Mesothelial cell of epicardium (in vitro differentiated cells): ENCODE data around the gene NAALAD2. TPM values are rescaled to one million over a fixed set of nuclear protein-coding genes. Genes with fewer than 3 reads are reported as not detected.
"Not testable (repeated sequence)": the region's sequence is repeated elsewhere in the genome, so short reads cannot be mapped to it uniquely, and the experiment has no call there.

Experiments
- DNase-seq, 2 experiments: peaks; one replicate each; pipeline ENCODE4 v3.0.0; 2021; ENCODE audit warnings: low spot score in 2 of 2; ENCODE audit not compliant: unreplicated experiment in 2 of 2
- H3K27ac Mint-ChIP-seq: 2 replicates; pipeline ENCODE4 v1.8.0; 2021; ENCODE audit warnings: mixed read lengths
- H3K27me3 Mint-ChIP-seq: 2 replicates; pipeline ENCODE4 v1.8.0; 2021; ENCODE audit warnings: low read depth, mixed read lengths
- H3K36me3 Mint-ChIP-seq: 2 replicates; pipeline ENCODE4 v1.8.0; 2021; ENCODE audit warnings: mixed read lengths
- H3K4me1 Mint-ChIP-seq: 2 replicates; pipeline ENCODE4 v1.8.0; 2021; ENCODE audit warnings: mixed read lengths
- H3K4me3 Mint-ChIP-seq: 2 replicates; pipeline ENCODE4 v1.8.0; 2021; ENCODE audit warnings: mild to moderate bottlenecking, moderate library complexity, mixed read lengths
- H3K9me3 Mint-ChIP-seq: 2 replicates; pipeline ENCODE4 v1.8.0; 2021; ENCODE audit warnings: mixed read lengths
- total RNA-seq: library from RNA; stranded (reverse); gene quantifications from 3 replicates; pipeline ENCODE4 v1.2.1, GENCODE V29; 2021
- TF ChIP-seq, protein P1 (sequence below): fragments of 200-600 bp; sonication (generic); IDR thresholded peaks from one replicate; pipeline ENCODE4 v1.5.0; 2021; ENCODE audit warnings: antibody characterized with exemption; ENCODE audit not compliant: unreplicated experiment

The NAALAD2 gene
- total RNA-seq, 1 donor from 2014 or later = 39.5 TPM

DNA sequence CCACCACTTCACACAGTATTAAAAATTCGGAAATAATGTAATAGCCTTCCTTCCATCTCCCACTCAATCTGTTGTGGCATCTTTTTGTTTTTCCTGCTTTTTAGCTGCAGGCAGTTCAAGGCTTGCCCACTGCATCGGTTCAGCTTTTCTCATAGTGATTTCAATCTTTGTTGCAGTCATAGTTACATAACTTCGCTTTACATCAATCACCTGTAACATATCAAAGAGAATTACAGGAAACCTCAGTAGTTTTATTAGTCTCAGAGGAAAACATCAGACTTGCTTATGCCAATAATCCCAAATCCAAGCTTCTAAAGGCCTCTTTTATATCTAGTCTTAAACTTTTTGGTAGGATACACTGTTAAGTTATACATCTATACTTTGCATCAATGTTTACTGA lies 67.9 kb downstream of the NAALAD2 start:
- Mint-ChIP-seq H3K4me3 (no peak overlapping the region), H3K27ac (peak overlapping the region; percentile 1), H3K27me3 (no peaks in the 10 kb centered on the region), H3K4me1 (peaks cover 7% of the 10 kb centered on the region), H3K36me3 (peaks cover 13% of the 10 kb centered on the region), H3K9me3 (no peaks in the 10 kb centered on the region)
- DNase-seq = no peak
- TF ChIP-seq, protein P1, sequence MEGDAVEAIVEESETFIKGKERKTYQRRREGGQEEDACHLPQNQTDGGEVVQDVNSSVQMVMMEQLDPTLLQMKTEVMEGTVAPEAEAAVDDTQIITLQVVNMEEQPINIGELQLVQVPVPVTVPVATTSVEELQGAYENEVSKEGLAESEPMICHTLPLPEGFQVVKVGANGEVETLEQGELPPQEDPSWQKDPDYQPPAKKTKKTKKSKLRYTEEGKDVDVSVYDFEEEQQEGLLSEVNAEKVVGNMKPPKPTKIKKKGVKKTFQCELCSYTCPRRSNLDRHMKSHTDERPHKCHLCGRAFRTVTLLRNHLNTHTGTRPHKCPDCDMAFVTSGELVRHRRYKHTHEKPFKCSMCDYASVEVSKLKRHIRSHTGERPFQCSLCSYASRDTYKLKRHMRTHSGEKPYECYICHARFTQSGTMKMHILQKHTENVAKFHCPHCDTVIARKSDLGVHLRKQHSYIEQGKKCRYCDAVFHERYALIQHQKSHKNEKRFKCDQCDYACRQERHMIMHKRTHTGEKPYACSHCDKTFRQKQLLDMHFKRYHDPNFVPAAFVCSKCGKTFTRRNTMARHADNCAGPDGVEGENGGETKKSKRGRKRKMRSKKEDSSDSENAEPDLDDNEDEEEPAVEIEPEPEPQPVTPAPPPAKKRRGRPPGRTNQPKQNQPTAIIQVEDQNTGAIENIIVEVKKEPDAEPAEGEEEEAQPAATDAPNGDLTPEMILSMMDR = no peak

DNA sequence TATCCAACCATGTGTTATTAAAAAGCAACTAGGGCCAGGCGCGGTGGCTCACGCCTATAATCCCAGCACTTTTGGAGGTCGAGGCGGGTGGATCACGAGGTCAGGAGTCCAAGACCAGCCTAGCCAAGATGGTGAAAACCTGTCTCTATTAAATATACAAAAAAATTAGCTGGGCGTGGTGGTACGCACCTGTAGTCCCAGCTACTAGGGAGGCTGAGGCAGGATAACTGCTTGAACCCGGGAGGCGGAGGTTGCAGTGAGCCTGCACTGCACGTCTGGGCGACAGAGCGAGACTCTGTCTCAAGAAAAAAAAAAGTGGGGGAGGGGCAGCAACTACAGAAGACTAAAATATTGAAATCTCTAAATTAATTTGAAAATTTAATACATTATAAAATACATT lies 69.9 kb downstream of the NAALAD2 start:
- Mint-ChIP-seq H3K4me1 (peaks cover 7% of the 10 kb centered on the region), H3K4me3 (no peak overlapping the region), H3K9me3 (no peaks in the 10 kb centered on the region), H3K27ac (no peak overlapping the region), H3K36me3 (peaks cover 15% of the 10 kb centered on the region), H3K27me3 (no peaks in the 10 kb centered on the region)
- no peak for DNase-seq
- TF ChIP-seq, protein P1 = no peak

GRCh38 chr11:90204832-90205646 lies 70.6 kb downstream of the NAALAD2 start:
- no peaks in the 10 kb centered on the region for H3K9me3 Mint-ChIP-seq
- H3K4me3 Mint-ChIP-seq = no peak overlapping the region
- peak overlapping the region; percentile 54 for H3K27ac Mint-ChIP-seq
- peaks cover 7% of the 10 kb centered on the region for H3K4me1 Mint-ChIP-seq
- TF ChIP-seq, protein P1 = peak; percentile 93
- no peak for DNase-seq
- peaks cover 21% of the 10 kb centered on the region for H3K36me3 Mint-ChIP-seq
- no peaks in the 10 kb centered on the region for H3K27me3 Mint-ChIP-seq

DNA sequence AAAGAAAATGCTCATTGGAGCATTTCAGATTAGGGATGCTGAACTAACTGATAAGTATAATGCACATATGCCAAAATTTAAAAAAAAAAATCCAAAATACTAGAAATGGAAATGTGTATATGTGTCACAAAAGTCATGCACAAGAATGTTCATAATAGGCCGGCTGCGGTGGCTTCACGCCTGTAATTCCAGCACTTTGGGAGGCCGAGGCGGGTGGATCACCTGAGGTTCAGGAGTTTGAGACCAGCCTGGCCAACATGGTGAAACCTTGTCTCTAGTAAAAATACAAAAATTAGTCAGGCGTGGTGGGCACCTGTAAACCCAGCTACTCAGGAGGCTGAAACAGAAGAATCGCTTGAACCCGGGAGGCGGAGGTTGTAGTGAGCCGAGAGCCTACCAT lies 73.5 kb downstream of the NAALAD2 start:
- H3K36me3 Mint-ChIP-seq = peaks cover 28% of the 10 kb centered on the region
- H3K4me1 Mint-ChIP-seq, H3K4me3 Mint-ChIP-seq, H3K27ac Mint-ChIP-seq, DNase-seq, H3K27me3 Mint-ChIP-seq, H3K9me3 Mint-ChIP-seq: not testable (repeated sequence)

GRCh38 chr11:90208857-90209256 lies 74.4 kb downstream of the NAALAD2 start:
- TF ChIP-seq, protein P1 = no peak
- DNase-seq = no peak
- H3K9me3 Mint-ChIP-seq = no peaks in the 10 kb centered on the region
- no peak overlapping the region for H3K4me3 Mint-ChIP-seq
- peaks cover 3% of the 10 kb centered on the region for H3K4me1 Mint-ChIP-seq
- no peak overlapping the region for H3K27ac Mint-ChIP-seq
- peaks cover 32% of the 10 kb centered on the region for H3K36me3 Mint-ChIP-seq
- no peaks in the 10 kb centered on the region for H3K27me3 Mint-ChIP-seq

DNA sequence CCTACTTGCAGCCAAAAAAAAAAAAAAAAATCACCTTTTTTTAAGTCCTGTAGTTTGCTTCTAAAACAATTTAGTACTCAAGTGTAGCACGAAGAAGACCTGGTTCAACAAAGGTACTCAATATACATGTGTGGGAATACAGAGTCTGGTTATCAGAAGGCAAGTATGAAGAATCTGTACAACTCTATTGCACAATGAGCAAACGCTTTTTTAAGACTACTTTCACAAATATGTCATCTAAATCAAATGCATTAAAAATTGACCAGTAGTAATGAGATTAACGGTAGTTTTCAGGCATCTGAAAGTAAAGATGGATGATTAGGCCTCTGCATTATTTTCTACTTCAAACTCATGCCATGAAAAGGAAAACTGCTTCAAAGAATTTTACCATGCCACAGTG lies 78.9 kb downstream of the NAALAD2 start:
- Mint-ChIP-seq H3K9me3 (no peaks in the 10 kb centered on the region), H3K27ac (no peak overlapping the region), H3K36me3 (peaks cover 29% of the 10 kb centered on the region), H3K4me1 (peaks cover 2% of the 10 kb centered on the region), H3K4me3 (no peak overlapping the region), H3K27me3 (no peaks in the 10 kb centered on the region)
- TF ChIP-seq, protein P1 = no peak
- DNase-seq = no peak
